ENCODE data around the gene GALNTL6. TPM values are rescaled to one million over a fixed set of nuclear protein-coding genes. Genes with fewer than 3 reads are reported as not detected.

Gene GALNTL6
- total RNA-seq, 1 experiment from 2014 or later: not detected

DNA sequence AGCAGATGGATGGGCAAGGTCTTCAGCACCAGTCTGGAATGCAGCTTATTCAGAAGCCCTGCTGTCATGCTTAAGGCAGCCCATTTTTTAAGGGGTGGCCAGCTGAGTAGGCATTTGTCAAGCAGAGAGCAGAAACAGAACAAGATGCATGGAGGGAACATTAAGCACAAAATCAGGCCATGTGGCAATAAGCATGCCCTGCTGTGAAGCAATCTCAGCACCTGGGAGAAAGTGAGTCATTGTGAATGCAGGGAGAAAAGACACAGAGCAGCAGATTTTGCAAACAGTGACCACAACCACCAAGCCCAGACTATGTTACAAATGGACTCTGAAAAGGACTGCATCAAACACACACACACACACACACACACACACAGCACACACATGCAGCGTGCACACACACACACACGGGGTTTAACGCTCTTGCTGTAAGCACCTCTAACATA lies 1261.3 kb downstream of the GALNTL6 start (continued):
- TF ChIP-seq EGR1 (IDR thresholded peaks at IDR 0.05; ENCODE audit: low read depth): no peak

DNA sequence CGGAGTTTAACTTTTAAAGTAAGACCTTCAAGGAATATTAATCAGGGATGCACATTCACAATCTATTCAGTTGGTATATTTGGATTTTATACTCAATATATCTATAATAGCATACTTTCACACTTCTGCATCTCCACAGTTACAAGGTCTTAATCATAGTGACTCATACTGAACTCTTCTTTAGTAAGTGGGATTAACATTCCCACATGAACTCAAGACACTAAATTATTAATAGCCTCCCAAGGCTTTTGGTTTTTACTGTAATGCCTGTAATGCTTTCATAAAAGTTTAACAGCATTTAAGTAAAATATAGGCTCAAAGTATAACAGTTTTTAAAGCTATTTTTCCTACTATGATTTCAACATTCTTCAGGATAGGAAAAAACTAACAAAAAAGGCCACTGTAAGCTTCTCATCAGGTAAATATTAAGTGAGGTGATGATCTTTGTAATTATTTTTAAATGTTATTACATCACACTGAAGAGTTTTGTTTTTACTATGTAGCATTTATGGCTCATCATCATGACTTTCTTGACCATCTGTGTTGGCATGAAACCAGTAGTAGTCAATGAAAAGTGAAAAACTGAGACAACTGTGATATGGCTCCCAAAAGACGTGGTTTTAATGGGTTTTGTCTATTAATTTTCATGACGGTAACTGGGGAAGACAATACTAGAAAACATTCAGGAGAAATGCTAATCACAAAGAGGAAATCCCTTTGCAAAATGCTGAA lies 1263.9 kb downstream of the GALNTL6 start:
- H3K27ac ChIP-seq (ENCODE audit: low read depth, low read length): no peak overlapping the region
- no TSS peak for BruUV-seq (replicated peaks)
- CTCF ChIA-PET: no interaction called here
- H3K27me3 ChIP-seq (ENCODE audit: insufficient read depth, low read length): no peaks in the 10 kb centered on the region
- H3K9me2 ChIP-seq (ENCODE audit: insufficient read depth): no peaks in the 10 kb centered on the region
- no peak overlapping the region for H3K9ac ChIP-seq (ENCODE audit: low read length)
- no peak overlapping the region for H2AFZ ChIP-seq (ENCODE audit: low read depth, low read length, poor library complexity, severe bottlenecking)
- intact Hi-C loops (cut with micrococcal nuclease): no loop called here
- POLR2A ChIA-PET: interaction anchor here (0.7 kb wide), 1 partner anchor 16 kb away, joined by 3 read pairs; no protein-coding TSS in a partner anchor
- no peaks in the 10 kb centered on the region for H4K20me1 ChIP-seq (ENCODE audit: insufficient read depth)
- RAD21 ChIA-PET (ENCODE audit: low non-redundant PET in 1 of 2, low total read pairs in 2 of 2, uncharacterized antibody in 2 of 2, unreplicated experiment in 2 of 2): no interaction called here
- DNase-seq (ENCODE audit: low read depth, low spot score) (no peak), ATAC-seq (no peak)
- no peaks in the 10 kb centered on the region for H3K9me3 ChIP-seq (ENCODE audit: control insufficient read depth in 1 of 2, insufficient read depth in 1 of 2, low read depth in 1 of 2, low read length in 2 of 2)
- no peaks in the 10 kb centered on the region for H3K79me2 ChIP-seq (ENCODE audit: insufficient read depth, low read length)
- no peak overlapping the region for H3K4me2 ChIP-seq (ENCODE audit: low read length)
- no peak overlapping the region for H3K4me3 ChIP-seq (replicated peaks in 1 of 2; ENCODE audit: low read depth in 1 of 2, low read length in 2 of 2)
- no peaks in the 10 kb centered on the region for H3K36me3 ChIP-seq (ENCODE audit: control insufficient read depth in 1 of 2, insufficient read depth in 2 of 2, low read length in 2 of 2)
- H3K4me1 ChIP-seq (ENCODE audit: control insufficient read depth in 1 of 2, insufficient read depth in 2 of 2, low read length in 2 of 2): peaks cover 0 to 6% of the 10 kb centered on the region in 2 experiments; a peak in 1 of 4 replicates
- TF ChIP-seq SRF (IDR thresholded peaks at IDR 0.05; ENCODE audit: low read depth) (no peak), RAD21 (IDR thresholded peaks at IDR 0.05; ENCODE audit: low read depth) (no peak), TCF7L2 (IDR thresholded peaks at IDR 0.05; ENCODE audit: borderline replicate concordance, extremely low read depth, insufficient read depth, insufficient read length) (no peak), SIN3A (IDR thresholded peaks at IDR 0.05; ENCODE audit: low read depth) (no peak), POLR2A (IDR thresholded peaks at IDR 0.05; ENCODE audit: borderline replicate concordance, extremely low read depth, insufficient read depth, insufficient read length) (no peak), EZH2phosphoT487 (IDR thresholded peaks at IDR 0.05; ENCODE audit: borderline replicate concordance) (no peak), EGR1 (IDR thresholded peaks at IDR 0.05; ENCODE audit: low read depth) (no peak), JUND (IDR thresholded peaks at IDR 0.05) (no peak), ZNF274 (IDR thresholded peaks at IDR 0.05; ENCODE audit: low read depth, low read length) (no peak), ELF1 (IDR thresholded peaks at IDR 0.05; ENCODE audit: borderline replicate concordance, low read depth) (no peak), YY1 (IDR thresholded peaks at IDR 0.05; ENCODE audit: extremely low read depth, insufficient replicate concordance, low read depth, low read length) (no peak), POLR2AphosphoS5 (IDR thresholded peaks at IDR 0.05; ENCODE audit: low read depth, low read length) (no peak), FOSL1 (IDR thresholded peaks at IDR 0.05; ENCODE audit: low read depth) (no peak), CBX3 (IDR thresholded peaks at IDR 0.05; ENCODE audit: low read depth) (no peak)
- TF ChIP-seq, protein P1, sequence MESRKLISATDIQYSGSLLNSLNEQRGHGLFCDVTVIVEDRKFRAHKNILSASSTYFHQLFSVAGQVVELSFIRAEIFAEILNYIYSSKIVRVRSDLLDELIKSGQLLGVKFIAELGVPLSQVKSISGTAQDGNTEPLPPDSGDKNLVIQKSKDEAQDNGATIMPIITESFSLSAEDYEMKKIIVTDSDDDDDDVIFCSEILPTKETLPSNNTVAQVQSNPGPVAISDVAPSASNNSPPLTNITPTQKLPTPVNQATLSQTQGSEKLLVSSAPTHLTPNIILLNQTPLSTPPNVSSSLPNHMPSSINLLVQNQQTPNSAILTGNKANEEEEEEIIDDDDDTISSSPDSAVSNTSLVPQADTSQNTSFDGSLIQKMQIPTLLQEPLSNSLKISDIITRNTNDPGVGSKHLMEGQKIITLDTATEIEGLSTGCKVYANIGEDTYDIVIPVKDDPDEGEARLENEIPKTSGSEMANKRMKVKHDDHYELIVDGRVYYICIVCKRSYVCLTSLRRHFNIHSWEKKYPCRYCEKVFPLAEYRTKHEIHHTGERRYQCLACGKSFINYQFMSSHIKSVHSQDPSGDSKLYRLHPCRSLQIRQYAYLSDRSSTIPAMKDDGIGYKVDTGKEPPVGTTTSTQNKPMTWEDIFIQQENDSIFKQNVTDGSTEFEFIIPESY (IDR thresholded peaks at IDR 0.05; ENCODE audit: extremely low read depth, insufficient replicate concordance, low read length): no peak
- TF ChIP-seq, protein P2, sequence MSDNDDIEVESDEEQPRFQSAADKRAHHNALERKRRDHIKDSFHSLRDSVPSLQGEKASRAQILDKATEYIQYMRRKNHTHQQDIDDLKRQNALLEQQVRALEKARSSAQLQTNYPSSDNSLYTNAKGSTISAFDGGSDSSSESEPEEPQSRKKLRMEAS (IDR thresholded peaks at IDR 0.05): no peak
- TF ChIP-seq, protein P3, sequence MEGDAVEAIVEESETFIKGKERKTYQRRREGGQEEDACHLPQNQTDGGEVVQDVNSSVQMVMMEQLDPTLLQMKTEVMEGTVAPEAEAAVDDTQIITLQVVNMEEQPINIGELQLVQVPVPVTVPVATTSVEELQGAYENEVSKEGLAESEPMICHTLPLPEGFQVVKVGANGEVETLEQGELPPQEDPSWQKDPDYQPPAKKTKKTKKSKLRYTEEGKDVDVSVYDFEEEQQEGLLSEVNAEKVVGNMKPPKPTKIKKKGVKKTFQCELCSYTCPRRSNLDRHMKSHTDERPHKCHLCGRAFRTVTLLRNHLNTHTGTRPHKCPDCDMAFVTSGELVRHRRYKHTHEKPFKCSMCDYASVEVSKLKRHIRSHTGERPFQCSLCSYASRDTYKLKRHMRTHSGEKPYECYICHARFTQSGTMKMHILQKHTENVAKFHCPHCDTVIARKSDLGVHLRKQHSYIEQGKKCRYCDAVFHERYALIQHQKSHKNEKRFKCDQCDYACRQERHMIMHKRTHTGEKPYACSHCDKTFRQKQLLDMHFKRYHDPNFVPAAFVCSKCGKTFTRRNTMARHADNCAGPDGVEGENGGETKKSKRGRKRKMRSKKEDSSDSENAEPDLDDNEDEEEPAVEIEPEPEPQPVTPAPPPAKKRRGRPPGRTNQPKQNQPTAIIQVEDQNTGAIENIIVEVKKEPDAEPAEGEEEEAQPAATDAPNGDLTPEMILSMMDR (IDR thresholded peaks at IDR 0.05 in 2 of 3, conservative IDR thresholded peaks at IDR 0.05 in 1 of 3; ENCODE audit: borderline replicate concordance in 1 of 3, insufficient read depth in 1 of 3, low read depth in 2 of 3, low read length in 2 of 3): no peak
- TF ChIP-seq, protein P4, sequence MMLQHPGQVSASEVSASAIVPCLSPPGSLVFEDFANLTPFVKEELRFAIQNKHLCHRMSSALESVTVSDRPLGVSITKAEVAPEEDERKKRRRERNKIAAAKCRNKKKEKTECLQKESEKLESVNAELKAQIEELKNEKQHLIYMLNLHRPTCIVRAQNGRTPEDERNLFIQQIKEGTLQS (IDR thresholded peaks at IDR 0.05): no peak
